Activated naive CD8-positive, alpha-beta T cell treated with anti-CD3 and anti-CD28 coated beads for 36 hours (primary cell): ENCODE data around the gene TRIM27. TPM values are rescaled to one million over a fixed set of nuclear protein-coding genes. Genes with fewer than 3 reads are reported as not detected.

ENCODE experiments used
- DNase-seq: peaks from one replicate; pipeline ENCODE4 v3.0.0; 2021
- H3K27ac Mint-ChIP-seq: one replicate; pipeline ENCODE4 v1.8.0; 2022; ENCODE audit warnings: mild to moderate bottlenecking, moderate library complexity, mixed read lengths
- H3K27me3 Mint-ChIP-seq: one replicate; pipeline ENCODE4 v1.8.0; 2022; ENCODE audit warnings: mild to moderate bottlenecking, mixed read lengths
- H3K36me3 Mint-ChIP-seq: one replicate; pipeline ENCODE4 v1.8.0; 2021; ENCODE audit warnings: mild to moderate bottlenecking, mixed read lengths
- H3K4me1 Mint-ChIP-seq: one replicate; pipeline ENCODE4 v1.8.0; 2021; ENCODE audit warnings: mixed read lengths
- H3K4me3 Mint-ChIP-seq: one replicate; pipeline ENCODE4 v1.8.0; 2022; ENCODE audit warnings: mild to moderate bottlenecking, moderate library complexity, mixed read lengths
- H3K9me3 Mint-ChIP-seq: one replicate; pipeline ENCODE4 v1.8.0; 2022; ENCODE audit warnings: mixed read lengths
- total RNA-seq, 2 experiments: library from RNA; stranded (reverse); gene quantifications; one replicate each; pipeline ENCODE4 v1.2.3, GENCODE V29; 2021

TRIM27 gene
- total RNA-seq, 2 experiments from 2014 or later = 51.5 to 52.3 TPM

GRCh38 chr6:28922004-28922820 is 1.6 kb downstream of the TRIM27 start:
- Mint-ChIP-seq H3K4me3 (peak overlapping the region; percentile 94), H3K9me3 (no peaks in the 10 kb centered on the region), H3K36me3 (peaks cover 48% of the 10 kb centered on the region), H3K4me1 (peaks cover 35% of the 10 kb centered on the region), H3K27ac (peak overlapping the region; percentile 95), H3K27me3 (no peaks in the 10 kb centered on the region)
- no peak for DNase-seq

DNA sequence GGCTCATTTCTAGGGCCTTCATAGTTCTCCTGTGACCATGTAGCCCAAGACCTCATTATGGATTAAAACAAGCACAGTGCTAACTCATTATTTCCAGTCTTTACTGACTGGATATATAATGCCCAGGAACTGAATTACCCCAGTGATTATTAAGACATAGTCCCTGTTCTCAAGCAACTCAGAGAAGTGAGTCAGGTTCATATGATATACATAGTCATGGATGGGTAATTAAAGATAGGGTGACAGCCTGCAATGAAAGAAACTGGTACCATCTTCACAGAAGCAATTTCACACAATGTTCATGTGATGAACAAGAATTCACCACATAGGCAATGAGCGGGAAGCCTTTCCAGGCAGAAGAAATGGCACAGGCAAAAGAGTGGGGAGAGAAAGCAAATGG is 3.5 kb downstream of the TRIM27 start:
- H3K27ac Mint-ChIP-seq = peak overlapping the region; percentile 18
- no peaks in the 10 kb centered on the region for H3K27me3 Mint-ChIP-seq
- H3K36me3 Mint-ChIP-seq = peaks cover 57% of the 10 kb centered on the region
- no peak overlapping the region for H3K4me3 Mint-ChIP-seq
- no peak for DNase-seq
- H3K9me3 Mint-ChIP-seq = no peaks in the 10 kb centered on the region
- peaks cover 36% of the 10 kb centered on the region for H3K4me1 Mint-ChIP-seq

DNA sequence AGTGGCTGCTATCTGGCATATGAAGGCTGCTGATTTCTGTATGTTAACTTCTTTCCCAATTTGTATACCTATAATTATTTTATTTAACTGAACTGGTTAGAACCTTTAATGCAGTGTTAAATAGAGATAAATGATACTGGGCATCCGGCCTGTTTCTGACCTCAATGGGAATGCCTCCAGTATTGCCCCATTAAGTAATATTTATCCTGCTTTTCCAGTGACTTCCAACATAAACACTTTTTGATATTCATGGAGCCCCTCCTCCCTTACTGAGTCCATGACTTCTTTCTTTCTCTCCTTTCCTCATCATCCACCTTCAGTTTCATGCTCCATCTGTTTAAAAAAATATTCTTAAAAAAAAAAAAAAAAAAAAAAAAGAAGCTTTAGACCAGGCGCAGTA is 8.8 kb downstream of the TRIM27 start:
- Mint-ChIP-seq H3K36me3 (peaks cover 45% of the 10 kb centered on the region), H3K4me3 (no peak overlapping the region), H3K9me3 (no peaks in the 10 kb centered on the region)

GRCh38 chr6:28910901-28911690 is 12.7 kb downstream of the TRIM27 start:
- peaks cover 33% of the 10 kb centered on the region for H3K36me3 Mint-ChIP-seq
- peaks cover 11% of the 10 kb centered on the region for H3K4me1 Mint-ChIP-seq
- no peaks in the 10 kb centered on the region for H3K27me3 Mint-ChIP-seq
- no peaks in the 10 kb centered on the region for H3K9me3 Mint-ChIP-seq
- DNase-seq = no peak
- H3K27ac Mint-ChIP-seq = no peak overlapping the region
- no peak overlapping the region for H3K4me3 Mint-ChIP-seq

More for the DNA sequence above, 8.8 kb downstream of the TRIM27 start:
- DNase-seq = no peak
- H3K27me3 Mint-ChIP-seq = no peaks in the 10 kb centered on the region
- H3K4me1 Mint-ChIP-seq = peaks cover 12% of the 10 kb centered on the region
- no peak overlapping the region for H3K27ac Mint-ChIP-seq

GRCh38 chr6:28907394-28907793 is 16.4 kb downstream of the TRIM27 start:
- Mint-ChIP-seq H3K36me3 (peaks cover 54% of the 10 kb centered on the region), H3K27ac (peak overlapping the region; percentile 29), H3K4me3 (no peak overlapping the region), H3K27me3 (no peaks in the 10 kb centered on the region), H3K9me3 (no peaks in the 10 kb centered on the region), H3K4me1 (peaks cover 11% of the 10 kb centered on the region)
- no peak for DNase-seq

- Mint-ChIP-seq H3K36me3 (peaks cover 59% of the 10 kb centered on the region), H3K27me3 (no peaks in the 10 kb centered on the region), H3K27ac (peak overlapping the region; percentile 19), H3K4me1 (peaks cover 11% of the 10 kb centered on the region), H3K9me3 (no peaks in the 10 kb centered on the region), H3K4me3 (no peak overlapping the region)
- no peak for DNase-seq
Measured at GRCh38 chr6:28906669-28907068, 17.1 kb downstream of the TRIM27 start.

DNA sequence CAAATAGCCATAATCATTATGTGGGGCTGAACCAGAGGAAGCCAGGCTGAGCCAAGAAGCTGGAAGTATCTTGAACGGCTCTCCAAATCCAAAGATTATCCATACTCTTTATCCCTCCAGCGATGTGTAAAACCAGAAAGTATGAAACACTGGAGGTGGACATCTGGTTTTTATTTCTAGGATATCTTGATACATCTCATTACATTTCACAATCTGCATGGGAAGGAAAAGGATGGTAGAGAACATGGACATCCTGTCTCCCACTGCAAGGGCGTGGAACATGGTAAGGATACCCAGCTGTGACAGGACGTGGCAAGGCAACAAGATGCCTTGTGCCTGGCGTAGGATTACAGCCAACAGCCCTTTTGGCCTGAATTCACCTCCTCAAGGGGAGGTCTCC is 20.1 kb downstream of the TRIM27 start:
- H3K4me3 Mint-ChIP-seq = no peak overlapping the region
- H3K36me3 Mint-ChIP-seq = peaks cover 51% of the 10 kb centered on the region
- no peaks in the 10 kb centered on the region for H3K27me3 Mint-ChIP-seq
- H3K9me3 Mint-ChIP-seq = no peaks in the 10 kb centered on the region
- no peak for DNase-seq
- H3K27ac Mint-ChIP-seq = no peak overlapping the region
- H3K4me1 Mint-ChIP-seq = peaks cover 10% of the 10 kb centered on the region

DNA sequence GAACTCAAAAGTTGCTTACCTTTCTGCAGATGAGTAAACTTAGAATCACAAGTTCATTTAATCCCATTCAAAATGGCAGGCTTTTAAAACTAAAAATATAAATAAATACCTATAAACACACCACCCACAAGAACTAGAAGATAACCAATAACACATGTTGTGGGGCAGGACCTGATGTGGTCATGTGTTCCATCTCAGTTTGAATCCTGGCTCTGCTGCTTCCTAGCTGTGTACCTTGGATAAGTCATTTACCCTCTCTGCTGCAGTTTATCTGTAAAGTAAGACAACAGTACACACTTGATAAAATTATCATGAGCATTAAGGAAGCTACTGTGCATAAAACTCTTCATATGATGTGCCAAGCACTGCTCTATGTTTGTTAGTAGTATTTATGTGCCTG is 22.0 kb downstream of the TRIM27 start:
- no peak for DNase-seq
- no peaks in the 10 kb centered on the region for H3K9me3 Mint-ChIP-seq
- no peak overlapping the region for H3K4me3 Mint-ChIP-seq
- no peak overlapping the region for H3K27ac Mint-ChIP-seq
- H3K36me3 Mint-ChIP-seq = peaks cover 47% of the 10 kb centered on the region
- H3K4me1 Mint-ChIP-seq = peaks cover 8% of the 10 kb centered on the region
- H3K27me3 Mint-ChIP-seq = no peaks in the 10 kb centered on the region

GRCh38 chr6:28900577-28901256 is 23.1 kb downstream of the TRIM27 start:
- Mint-ChIP-seq H3K9me3 (peaks cover 1% of the 10 kb centered on the region), H3K27me3 (peaks cover 7% of the 10 kb centered on the region), H3K36me3 (peaks cover 45% of the 10 kb centered on the region), H3K4me1 (peaks cover 9% of the 10 kb centered on the region), H3K27ac (no peak overlapping the region), H3K4me3 (no peak overlapping the region)
- DNase-seq = no peak

DNA sequence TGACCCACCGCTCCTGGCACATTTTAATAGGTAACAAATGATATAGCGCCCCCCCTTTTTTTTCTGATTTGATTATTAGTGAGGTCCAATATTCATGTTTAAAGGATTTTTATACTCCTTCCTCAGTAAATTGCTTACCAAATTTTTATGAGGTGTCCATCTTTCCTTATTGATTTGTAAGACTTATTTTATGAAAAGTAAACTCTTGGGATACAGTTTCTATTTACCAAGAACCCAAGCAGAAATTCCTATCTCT is 25.1 kb downstream of the TRIM27 start:
- Mint-ChIP-seq H3K36me3 (peaks cover 27% of the 10 kb centered on the region), H3K4me1 (peaks cover 13% of the 10 kb centered on the region), H3K27ac (peak overlapping the region; percentile 62), H3K4me3 (peak overlapping the region; percentile 55), H3K27me3 (peaks cover 7% of the 10 kb centered on the region), H3K9me3 (peaks cover 1% of the 10 kb centered on the region)
- DNase-seq = no peak

DNA sequence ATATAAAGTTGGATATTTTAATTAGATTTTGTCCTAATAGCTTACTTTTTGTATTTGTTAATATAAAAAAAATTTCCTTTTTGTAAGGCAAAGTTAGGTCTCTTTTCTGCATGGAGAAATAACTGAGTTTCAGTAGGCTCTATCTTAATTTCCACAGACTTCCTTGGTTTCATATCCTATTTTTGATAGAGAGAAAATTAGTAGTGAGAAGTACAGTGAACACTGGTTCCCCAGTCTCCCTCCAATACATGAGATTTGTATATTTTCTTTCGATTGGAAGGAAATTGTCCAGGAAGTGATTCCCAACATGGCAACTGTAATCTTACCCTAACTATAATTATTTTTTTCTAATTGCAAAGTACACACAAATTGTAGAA is 26.4 kb downstream of the TRIM27 start:
- DNase-seq = no peak
- peaks cover 17% of the 10 kb centered on the region for H3K36me3 Mint-ChIP-seq
- H3K9me3 Mint-ChIP-seq = peaks cover 1% of the 10 kb centered on the region
- H3K27ac Mint-ChIP-seq = no peak overlapping the region
- H3K4me3 Mint-ChIP-seq = peak overlapping the region; percentile 98
- peaks cover 7% of the 10 kb centered on the region for H3K27me3 Mint-ChIP-seq
- peaks cover 13% of the 10 kb centered on the region for H3K4me1 Mint-ChIP-seq

GRCh38 chr6:28896505-28897368 is 27.0 kb downstream of the TRIM27 start:
- peak; percentile 43 for DNase-seq
- H3K4me1 Mint-ChIP-seq = peaks cover 13% of the 10 kb centered on the region
- H3K9me3 Mint-ChIP-seq = peaks cover 1% of the 10 kb centered on the region
- H3K4me3 Mint-ChIP-seq = peak overlapping the region; percentile 98
- H3K36me3 Mint-ChIP-seq = peaks cover 12% of the 10 kb centered on the region
- peak overlapping the region; percentile 99 for H3K27ac Mint-ChIP-seq
- peaks cover 7% of the 10 kb centered on the region for H3K27me3 Mint-ChIP-seq

DNA sequence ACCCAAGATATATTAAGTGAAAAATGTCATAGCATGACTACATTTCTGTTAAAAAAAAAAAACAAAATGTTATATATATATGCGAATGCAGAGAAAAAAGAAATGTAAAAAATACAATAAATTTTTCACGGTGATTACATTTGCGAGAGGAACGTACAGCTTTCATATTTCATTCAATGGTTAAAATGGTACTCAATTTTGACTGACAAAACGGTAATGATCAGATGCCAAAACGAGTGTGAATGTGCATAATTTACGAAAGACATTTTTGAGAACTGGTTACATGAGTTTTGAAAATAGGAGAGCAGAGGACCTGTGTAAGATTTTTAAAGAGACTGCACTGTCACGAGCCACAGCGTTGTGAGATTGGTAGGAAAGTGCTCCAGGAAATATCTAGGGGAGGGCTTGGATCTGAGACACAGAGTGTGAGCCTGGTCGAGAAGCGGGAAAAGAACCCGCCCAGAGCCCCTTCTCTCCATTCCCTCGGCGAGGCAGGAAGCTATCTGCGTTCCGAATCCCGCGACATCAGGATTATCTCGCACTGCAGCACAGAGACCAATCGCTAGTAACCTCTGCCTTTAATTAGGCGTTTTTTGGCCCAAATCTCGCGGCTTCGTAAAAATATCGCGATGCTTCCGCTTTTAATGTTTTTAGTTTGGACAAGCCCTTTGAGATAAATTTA is 28.5 kb downstream of the TRIM27 start:
- peak overlapping the region; percentile 99 for H3K27ac Mint-ChIP-seq
- H3K9me3 Mint-ChIP-seq = peaks cover 1% of the 10 kb centered on the region
- H3K4me1 Mint-ChIP-seq = peaks cover 13% of the 10 kb centered on the region
- peaks cover 10% of the 10 kb centered on the region for H3K36me3 Mint-ChIP-seq
- peak overlapping the region; percentile 98 for H3K4me3 Mint-ChIP-seq
- peaks cover 7% of the 10 kb centered on the region for H3K27me3 Mint-ChIP-seq
- DNase-seq = peak; percentile 86

DNA sequence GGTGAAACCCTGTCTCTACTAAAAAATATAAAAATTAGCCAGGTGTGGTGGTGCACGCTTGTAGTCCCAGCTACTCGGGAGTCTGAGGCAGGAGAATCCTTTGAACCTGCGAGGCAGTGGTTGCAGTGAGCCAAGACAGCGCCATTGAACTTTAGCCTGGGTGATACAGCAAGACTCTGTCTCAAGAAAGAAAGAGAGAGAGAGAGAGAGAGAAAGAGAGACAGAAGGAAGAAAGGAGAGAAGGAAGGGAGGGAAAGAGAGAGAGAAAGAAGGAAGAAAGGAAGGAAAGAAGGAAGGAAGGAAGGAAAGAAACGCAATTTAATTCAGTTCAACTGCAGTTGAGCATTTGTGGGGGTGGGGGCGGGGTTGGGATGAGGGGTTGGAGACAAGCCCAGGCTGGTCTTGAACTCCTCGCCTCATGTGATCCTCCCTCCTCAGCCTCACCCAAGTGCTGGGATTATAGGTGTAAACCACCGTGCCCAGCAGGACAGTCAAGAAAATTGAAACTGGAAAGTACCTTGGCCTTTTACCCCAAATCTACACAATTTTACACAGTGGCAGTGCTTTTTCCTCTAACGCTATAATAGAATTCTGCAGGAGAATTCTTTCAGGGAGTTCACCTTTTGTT is 30.5 kb downstream of the TRIM27 start:
- DNase-seq = no peak
- Mint-ChIP-seq H3K27ac (no peak overlapping the region), H3K9me3 (peaks cover 1% of the 10 kb centered on the region), H3K4me3 (no peak overlapping the region), H3K27me3 (peaks cover 7% of the 10 kb centered on the region), H3K36me3 (peaks cover 2% of the 10 kb centered on the region), H3K4me1 (peaks cover 13% of the 10 kb centered on the region)
